ENCODE measurements around the gene EXOC4.

The EXOC4 gene

DNA sequence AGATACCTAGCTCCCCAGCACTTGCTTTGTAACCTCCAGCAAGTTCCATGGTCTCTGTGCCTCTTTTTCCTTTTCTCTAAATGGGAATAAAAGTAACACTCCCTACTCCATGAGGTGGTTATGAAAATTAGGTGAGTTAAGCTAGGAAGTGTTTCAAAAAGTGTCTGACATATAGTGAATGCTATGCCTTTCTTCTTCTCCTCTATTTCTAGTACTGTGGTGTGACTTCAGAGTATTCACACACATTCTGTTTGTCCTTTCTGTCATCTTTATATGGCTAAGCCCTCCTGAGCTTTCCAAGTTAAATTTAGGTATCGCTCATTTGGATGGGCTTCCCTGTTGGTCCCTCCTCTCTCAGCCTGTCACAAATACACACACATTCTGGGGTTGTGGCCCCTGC is 229.7 kb downstream of the EXOC4 start:
- DNase-seq (ENCODE audit: low read depth in 1 of 2, low spot score in 1 of 2), result no peak

DNA sequence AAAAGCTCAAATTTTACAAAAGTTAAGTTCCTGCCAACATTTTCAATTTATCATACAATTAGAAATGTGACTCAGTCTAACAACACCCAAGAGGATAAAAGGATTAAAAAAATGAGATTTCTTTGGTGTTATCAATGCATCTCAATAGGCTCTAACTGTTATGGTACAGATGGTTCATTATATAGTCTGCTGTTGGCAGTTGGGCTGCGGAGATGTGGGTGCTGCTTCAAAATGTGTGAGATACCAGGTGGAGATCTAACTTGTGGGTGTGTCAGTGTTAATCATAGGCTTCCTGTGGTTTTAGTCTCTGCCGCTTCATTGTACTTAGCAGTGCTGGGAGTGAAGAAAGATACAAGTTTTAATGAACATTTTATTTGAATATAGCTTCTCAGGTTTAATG is 231.2 kb downstream of the EXOC4 start:
- peak in 1 of 2 donors; percentile 24 for DNase-seq (ENCODE audit: low read depth in 1 of 2, low spot score in 1 of 2)

DNA sequence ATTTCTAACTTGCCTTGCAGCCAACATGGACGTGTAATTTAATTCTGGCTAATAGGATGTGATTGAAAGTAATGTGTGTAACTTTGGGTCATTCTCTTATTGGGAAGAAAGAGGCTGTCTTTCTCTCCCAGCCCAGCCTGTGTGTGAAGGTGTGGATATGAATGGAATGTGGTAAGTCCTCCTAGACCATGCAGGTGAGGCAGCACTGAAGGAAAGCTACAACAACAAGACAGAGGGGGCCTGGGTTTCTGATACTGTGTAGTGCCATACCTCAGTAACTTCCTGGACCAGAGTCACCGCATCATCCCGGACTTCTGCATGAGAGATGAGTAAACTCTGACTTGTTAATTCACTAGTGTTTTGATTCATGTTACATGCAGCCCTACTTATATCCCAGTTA is 237.0 kb downstream of the EXOC4 start:
- no peak for DNase-seq (ENCODE audit: low read depth in 1 of 2, low spot score in 1 of 2)

DNA sequence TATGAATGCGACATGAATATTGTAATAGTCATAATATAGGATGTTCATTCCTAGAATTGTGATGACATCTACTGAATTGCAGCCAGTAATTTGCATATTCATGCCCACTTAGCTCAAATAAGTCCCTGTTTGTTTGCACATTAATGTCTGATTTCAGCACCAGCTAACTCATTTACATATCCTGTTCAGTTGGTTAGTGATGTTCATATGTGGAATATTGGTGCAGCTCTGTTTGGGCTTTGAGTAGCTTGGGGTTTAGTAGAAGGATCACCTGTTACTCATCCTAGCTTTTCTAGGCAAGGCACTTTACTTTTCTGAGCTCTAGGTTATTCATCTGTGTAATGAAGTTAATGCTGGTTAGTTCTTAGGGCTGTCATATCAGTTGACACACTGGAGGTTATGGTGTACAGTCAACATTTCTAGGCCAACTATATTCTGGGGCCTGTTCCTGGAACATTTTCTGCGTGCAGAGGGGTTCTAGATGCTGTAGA is 238.4 kb downstream of the EXOC4 start:
- DNase-seq (ENCODE audit: low read depth in 1 of 2, low spot score in 1 of 2), result no peak

DNA sequence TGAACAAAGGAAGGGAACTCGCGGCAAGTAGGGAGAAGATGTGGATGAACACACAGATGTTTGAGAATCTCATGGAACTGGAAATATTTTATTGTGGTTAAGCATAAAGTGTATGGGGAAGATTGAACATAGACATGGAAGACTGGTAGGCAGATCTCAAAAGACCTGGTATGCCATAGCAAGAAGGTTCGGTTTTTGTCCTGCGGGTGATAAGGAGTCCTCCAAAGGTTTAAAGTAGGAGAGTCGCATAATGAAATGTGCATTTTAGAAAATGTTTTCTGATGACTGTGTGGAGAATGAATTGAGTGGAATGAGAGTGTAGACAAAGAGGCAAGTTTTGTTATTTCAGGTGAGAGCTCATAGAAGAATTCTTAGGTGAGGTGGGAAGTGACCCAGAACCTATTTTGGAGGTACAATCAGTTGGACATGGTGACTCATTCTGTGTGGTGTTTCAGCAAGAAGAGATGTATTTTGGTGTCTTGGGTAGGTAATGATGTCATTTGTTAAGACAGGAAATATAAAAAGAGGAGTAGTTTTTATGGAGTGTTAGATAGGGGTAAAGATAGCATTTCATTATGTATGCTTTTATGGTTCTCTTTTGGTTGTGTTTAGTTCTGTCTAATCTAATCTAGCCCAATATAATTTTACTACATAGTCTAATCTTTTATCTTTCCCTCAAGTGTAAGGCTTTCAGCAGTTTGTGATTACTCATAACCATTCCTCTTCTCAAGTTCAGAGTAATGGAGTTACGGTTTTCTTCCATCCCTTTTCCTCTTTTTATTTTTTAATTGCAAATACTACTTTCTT is 239.2 kb downstream of the EXOC4 start:
- DNase-seq (ENCODE audit: low read depth in 1 of 2, low spot score in 1 of 2), result no peak

DNA sequence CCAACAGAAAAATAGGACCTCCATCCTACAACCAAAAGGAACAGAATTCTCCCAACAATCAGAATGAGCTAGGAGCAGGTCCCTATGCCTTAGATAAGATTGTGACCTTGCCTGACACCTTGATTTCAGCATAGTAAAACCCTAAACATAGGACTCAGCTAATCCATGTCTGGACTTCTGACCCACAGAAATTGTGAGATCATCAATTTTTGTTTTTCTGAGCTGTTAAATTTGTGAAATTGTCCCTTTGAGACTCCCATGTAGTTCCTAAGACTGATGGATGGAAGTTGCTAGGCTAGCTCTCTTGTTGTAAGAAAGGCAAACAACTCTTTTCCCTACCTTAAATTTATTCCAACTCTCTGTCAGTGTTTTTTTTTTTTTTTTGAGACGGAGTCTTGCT is 244.2 kb downstream of the EXOC4 start:
- no peak for DNase-seq (ENCODE audit: low read depth in 1 of 2, low spot score in 1 of 2)

DNA sequence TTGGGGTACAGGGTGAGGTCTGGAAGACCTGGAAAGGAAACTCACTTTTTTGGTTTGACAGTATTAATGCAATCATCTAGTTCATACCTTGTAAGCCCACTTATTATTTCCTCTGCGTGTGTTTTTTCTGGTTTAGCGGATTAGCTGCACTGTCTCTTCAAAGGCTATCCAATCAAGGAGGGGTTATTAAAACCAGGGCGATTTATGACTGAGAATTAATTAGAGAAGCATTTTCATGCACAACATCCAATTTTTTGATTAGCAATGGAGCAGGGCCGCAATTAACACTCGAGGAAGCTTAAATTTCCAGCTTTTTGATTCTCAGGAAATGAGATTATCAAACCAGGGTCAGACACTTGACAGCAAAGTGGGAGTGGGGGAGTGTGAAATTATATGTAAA is 248.9 kb downstream of the EXOC4 start:
- no peak for DNase-seq (ENCODE audit: low read depth in 1 of 2, low spot score in 1 of 2)

DNA sequence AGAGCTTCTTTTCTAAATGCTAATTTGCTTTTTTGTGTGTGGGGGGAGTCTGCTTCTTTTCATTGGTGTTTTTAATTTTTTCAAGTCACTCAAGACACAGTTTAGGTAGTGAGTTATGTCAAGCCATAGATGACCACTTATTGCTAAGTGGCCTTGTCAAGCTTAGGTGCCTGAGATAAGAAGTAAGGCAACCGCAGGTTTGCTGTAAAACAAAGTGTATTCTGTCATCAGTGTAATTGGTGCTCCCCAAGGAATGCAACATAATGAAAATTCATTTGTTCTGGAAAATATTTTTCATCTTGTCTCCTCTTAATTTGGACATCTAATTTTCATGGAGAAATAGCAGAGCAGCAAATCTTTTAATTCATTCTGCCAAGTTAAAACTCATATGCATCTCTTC is 249.6 kb downstream of the EXOC4 start:
- DNase-seq (ENCODE audit: low read depth in 1 of 2, low spot score in 1 of 2), result no peak

DNA sequence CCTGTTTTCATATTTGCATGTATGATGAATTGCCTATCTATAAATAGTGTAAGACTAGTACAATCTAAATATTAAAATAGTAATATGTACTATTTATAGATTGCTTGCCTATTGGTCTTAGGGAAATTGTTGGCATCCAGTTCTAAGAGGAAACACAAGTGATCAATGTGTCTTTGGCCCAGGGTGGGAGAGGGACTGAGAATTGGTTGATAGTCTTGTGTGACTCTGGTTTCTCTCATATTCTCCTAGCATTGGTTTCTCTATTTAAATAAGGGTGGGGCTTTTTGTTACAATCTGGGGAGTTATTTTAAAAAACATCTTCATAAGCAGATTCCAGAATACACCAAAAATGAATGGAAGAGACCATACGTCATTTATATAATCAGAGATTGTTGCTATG is 250.1 kb downstream of the EXOC4 start:
- no peak for DNase-seq (ENCODE audit: low read depth in 1 of 2, low spot score in 1 of 2)

DNA sequence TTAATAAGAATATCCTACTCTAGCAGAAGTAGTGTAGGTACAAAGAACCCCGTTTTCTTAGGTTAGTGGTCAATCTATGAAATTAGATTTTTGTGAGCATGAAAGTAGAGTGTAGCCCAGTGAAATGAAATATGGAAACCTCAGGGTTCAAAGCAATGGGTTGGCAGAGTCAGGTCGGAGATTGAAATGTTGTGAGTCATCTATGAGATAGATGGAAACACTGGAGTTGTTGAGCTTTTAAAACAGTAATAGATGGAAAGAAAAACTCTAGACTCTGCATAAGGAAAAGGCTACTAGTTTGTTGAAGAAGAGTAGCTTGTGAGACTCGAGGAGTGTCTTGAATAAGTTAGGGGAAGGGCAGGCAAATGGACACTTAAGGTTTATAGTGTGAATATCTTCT is 251.9 kb downstream of the EXOC4 start:
- DNase-seq (ENCODE audit: low read depth in 1 of 2, low spot score in 1 of 2), result no peak

DNA sequence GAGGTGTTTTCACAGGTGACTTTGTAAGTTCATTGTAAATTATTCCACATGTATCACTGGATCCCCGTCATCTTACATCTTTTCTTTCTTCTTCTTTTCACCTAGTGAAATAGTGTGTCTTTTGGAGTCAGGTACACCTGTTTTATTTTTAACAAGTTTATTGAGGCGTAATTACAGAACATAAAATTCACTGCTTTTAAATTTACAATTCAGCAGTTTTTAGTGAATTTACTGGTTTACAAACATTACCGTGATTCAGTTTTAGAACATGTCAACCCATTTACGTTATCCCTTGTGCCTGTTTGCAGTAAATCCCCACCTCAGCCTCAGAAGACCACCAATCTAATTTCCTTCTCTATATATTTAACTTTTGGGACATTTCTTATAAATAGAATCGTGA is 256.9 kb downstream of the EXOC4 start:
- no peak for DNase-seq (ENCODE audit: low read depth in 1 of 2, low spot score in 1 of 2)

DNA sequence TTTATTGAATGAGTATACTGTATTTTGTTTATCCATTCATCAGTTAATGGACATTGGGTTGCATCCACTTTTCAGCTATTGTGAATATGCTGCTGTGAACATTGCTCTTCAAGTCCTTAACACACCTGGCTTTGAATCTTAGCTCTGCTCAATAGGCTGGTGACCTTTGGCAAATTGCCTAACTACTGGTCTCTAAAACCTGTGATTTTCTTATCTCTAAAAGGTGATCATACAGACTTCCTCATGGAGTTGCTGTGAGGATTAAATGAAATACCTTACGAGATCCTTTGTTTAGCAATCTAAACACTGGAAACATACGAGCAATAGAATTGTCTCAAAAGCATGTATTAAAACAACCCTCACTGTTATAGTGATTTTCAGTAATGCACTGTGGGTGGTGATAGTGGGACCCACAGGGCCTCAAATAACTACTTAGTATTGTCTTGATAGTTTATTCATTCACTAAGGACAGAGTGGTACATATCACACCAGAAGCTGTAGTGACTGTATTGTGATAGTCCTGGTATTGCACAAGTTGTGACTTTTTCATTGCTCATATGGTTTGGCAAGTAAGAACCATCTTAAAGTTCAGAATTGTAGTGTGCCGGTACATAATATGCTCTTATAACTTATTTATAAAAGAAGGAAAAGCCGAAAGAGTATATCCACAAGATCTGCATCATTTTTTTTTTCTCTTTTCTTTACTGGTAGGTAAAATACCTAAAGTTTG is 257.6 kb downstream of the EXOC4 start:
- no peak for DNase-seq (ENCODE audit: low read depth in 1 of 2, low spot score in 1 of 2)

DNA sequence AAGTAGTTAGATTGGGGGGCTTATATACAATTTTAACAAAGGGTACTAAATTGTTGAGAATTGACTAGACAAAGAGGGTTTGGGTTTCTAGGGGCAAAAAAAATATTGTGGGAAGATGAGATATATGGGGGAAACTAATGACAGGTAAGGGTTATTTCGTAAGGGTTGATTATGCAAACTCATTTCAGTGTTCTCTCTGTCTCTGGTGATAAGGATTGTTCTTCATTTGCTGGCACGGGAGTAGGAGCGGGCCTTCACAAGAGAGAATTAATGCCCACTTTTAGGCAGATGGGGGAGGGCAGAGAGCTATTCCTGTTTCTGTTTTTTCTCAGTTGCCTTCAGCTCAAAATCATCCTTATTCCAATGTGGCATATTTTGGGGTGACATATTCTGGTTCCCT is 258.4 kb downstream of the EXOC4 start:
- DNase-seq (ENCODE audit: low read depth in 1 of 2, low spot score in 1 of 2), result no peak

DNA sequence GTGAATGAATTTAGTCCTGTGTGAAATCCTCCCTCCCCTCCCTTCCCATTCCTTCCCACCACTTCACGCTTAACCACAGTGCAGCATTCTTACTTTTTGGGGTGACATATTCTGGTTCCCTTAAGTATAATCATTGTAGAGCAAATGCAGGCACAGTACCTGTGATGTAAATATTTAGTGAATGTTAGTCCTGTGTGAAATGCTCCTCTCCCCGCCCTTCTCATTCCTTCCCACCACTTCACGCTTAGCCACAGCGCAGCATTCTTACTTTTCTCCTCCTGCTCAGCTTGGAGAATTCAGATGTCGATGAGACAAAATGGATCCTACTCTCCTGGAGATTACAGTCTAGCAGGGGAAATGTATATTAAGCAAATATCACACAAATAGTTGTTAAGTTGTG is 258.8 kb downstream of the EXOC4 start:
- no peak for DNase-seq (ENCODE audit: low read depth in 1 of 2, low spot score in 1 of 2)

DNA sequence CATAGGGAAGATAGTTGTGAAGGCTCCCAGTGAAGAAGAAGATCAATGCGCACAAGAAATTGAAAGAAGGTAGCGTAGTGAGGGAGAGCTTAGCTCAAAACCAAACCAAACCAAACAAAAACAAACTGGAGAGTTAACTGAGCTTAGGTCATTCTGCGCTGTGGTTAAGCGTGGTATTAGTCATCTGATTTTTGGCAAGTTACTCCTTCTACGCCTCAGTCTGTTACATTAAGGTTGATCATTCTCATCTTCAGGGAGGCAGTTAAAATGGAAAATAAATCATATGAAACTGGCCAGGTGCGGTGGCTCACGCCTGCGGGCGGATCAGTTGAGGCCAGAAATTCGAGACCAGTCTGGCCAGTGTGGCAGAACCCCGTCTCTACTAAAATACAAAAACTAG is 259.7 kb downstream of the EXOC4 start:
- no peak for DNase-seq (ENCODE audit: low read depth in 1 of 2, low spot score in 1 of 2)

DNA sequence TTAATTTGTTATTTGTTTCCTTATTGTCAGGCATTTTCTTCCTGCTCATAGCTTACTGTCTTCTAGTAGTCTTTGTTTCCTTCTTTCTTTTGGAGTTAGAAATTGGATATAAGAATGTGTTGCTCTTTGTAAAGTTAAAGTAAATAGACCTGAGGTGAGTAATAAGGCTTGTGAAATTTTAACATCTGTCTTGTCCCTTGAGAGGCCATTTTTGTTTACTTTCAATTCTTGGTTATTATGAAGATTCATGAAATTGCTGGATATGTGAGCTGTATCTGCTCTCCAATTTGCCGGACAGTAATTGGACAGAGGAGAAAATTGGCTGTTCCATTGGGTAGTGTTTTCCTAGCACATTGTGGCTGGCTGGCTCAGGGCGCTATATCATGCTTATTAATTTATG is 260.7 kb downstream of the EXOC4 start:
- DNase-seq (ENCODE audit: low read depth in 1 of 2, low spot score in 1 of 2), result no peak

DNA sequence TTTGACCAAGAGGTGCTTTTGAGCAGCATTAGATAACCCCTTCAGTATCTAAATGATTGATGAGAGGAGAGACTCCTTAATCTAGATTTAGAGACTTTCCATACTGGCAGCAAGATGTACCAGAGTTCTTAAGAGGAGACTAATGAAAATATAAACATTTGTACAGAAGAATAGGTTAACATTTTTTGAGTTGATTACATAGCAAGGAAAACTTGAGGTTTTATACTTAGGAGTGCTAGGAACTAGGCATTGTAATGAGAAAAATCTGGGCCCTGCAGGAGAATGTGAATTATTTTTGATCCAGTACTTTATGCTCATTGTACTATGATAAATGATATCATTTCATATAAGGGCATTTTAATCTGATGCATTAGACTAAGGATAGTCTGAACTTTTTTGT is 261.7 kb downstream of the EXOC4 start:
- DNase-seq (ENCODE audit: low read depth in 1 of 2, low spot score in 1 of 2), result no peak

DNA sequence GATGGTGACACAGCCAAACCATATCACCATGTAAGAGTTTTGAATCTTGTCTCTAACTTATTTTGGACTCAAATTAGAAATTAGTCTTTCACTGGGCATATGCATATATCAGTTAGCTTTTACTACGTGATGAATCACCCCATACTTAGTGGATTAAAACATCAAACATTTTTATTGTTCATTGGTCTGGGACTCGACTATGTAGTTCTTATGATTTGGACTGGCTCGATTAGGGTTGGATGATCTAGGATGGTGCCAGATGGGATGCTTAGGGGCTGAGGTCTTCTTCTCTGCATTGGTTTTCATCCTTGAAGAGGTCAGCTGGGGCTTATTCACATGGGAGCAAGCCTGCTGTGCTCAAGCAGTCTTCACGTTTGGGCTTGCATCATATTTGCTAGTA is 264.9 kb downstream of the EXOC4 start:
- DNase-seq (ENCODE audit: low read depth in 1 of 2, low spot score in 1 of 2), result no peak

DNA sequence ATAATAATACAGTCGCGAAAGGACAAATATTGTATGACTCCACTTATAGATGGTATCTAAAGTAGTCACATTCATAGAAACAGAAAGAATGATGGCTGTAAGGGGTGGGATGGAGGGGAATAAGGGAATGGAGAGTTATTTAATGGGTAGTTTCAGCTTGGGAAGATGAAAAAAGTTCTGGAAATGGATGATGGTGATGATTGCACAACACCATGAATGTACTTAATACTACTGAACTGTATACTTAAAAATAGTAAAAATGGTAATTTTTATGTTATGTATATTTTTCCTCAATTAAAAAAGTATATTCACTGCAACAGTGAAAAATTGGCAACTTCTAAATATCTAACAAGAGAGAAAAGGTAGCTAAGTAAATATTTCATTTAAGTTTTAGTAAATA is 265.8 kb downstream of the EXOC4 start:
- DNase-seq (ENCODE audit: low read depth in 1 of 2, low spot score in 1 of 2), result no peak

DNA sequence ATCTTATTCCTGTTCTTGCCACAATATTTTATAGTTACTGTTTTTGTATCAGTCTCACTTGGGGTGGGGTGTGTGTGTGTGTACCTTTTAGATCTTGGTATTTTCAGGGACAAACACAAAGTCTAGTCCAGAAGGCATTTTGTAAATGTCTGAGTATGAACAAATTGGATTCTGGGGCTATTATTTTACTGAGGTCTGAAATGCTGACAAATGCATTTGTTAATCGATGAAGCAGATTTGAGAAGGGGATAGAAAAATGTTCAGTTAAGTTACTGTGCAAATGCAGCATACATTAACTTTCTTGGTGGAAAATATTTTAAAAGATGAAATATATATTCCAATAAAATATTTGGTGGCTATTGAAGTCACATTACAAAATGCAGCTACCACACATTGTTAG is 267.4 kb downstream of the EXOC4 start:
- DNase-seq (ENCODE audit: low read depth in 1 of 2, low spot score in 1 of 2), result no peak

DNA sequence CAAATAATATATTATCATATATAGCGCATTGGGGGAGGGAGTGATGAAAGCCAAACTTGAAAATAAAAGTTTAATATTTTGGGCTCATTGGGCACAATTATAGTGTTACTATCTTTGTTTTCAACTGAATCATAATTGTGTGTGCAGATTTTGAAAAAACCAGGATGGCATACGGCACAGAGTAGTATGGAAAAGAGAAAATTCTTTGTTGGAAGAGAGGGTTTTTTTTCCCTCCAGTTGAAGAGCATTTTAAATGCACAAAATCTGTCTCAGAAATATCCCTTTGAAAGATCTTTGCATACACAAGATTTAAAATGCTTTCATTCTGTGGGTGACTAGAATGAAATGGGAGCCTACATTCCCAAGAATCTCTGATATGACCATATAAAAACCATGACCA is 269.6 kb downstream of the EXOC4 start:
- DNase-seq (ENCODE audit: low read depth in 1 of 2, low spot score in 1 of 2), result no peak

DNA sequence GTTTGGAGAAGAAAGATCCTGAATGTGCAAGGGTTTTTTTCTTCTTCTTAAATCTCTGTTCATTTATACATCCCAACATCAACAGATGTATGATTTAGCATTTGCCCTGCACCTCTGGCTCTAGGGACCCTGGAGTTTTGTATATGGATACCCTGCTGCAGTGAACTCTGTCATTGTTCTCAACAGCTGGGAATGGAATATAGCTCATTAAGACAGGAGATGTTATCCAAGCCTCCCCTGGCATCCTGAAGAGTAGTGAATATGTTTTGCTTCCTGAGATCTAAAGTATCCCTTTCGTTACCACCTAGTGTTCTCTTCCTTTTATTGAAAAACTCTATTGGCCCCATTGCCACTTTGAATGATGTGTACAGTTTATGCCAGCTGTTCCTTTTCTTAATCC is 275.9 kb downstream of the EXOC4 start:
- no peak for DNase-seq (ENCODE audit: low read depth in 1 of 2, low spot score in 1 of 2)

DNA sequence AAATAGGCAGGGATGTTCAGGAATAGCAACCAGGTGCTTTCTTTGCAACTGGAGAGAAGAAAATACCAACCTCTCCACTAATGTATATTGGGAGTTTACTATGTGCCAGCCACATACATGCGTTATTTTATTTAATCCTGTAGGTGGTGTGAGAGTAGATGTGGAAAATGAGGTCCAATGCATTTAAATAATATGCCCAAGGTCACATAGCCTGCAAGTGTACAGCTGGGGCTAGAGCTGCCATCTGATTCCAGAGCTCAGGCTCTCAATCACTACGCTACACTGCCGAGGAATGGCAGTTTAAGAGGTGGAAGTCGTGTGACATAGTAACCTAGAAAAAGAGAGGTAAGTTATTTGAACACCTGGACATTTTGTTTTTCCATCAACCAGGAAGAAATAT is 277.0 kb downstream of the EXOC4 start:
- DNase-seq (ENCODE audit: low read depth in 1 of 2, low spot score in 1 of 2), result no peak

Data from activated CD4-positive, alpha-beta T cell treated with anti-CD3 and anti-CD28 coated beads, Interleukin-2, amount 50 U/mL, for 24 hours (primary cell).